Stimulated activated CD4-positive, alpha-beta T cell treated with anti-CD3 and anti-CD28 coated beads, Interleukin-1b, Interleukin-23, amount 100 ng/mL, for 4 hours (primary cell): ENCODE data around the gene CRYGS.
A peak's percentile ranks its signal among the peaks of the same experiment; 100 is the strongest.
"Not testable (repeated sequence)": the region's sequence is repeated elsewhere in the genome, so short reads cannot be mapped to it uniquely, and the experiment has no call there.

Experiments
- DNase-seq, 2 donors: peaks; one replicate each; pipeline ENCODE4 v3.0.0-alpha.2; 2020; ENCODE audit warnings: low read depth in 2 of 2

Gene CRYGS

DNA sequence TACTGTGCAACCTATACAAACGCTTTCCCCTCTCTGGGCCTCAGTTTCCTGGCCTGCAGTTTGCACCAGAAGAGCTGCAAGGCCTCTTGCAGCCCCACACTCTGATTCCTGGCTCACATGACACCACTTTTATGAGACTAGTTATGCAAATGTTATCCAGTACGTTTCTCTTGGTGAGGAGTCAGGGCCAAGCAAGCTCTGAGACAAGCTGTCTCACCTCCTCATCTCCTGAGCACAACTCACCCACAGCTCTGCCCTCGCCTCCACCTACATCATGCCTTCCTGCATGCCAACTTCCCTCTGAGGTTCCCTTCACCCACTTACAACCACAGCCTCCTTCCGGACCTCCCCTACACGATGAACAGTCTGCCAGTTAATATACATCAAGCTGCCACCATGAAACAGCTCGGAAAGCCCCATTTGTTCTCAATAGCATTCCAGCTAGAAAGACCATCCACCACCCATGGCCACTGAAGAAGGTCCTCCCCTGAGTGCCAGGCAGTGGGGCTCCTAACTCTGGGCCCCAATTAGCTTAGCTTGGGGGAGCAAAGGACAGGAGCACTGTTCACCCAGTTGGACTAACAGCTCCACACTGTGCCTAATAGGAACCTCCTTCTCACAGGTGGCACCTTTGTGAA is 25.0 kb downstream of the CRYGS start:
- DNase-seq, result peak; percentile 34 to 62

GRCh38 chr3:186517218-186517617 is 27.0 kb downstream of the CRYGS start:
- no peak for DNase-seq

DNA sequence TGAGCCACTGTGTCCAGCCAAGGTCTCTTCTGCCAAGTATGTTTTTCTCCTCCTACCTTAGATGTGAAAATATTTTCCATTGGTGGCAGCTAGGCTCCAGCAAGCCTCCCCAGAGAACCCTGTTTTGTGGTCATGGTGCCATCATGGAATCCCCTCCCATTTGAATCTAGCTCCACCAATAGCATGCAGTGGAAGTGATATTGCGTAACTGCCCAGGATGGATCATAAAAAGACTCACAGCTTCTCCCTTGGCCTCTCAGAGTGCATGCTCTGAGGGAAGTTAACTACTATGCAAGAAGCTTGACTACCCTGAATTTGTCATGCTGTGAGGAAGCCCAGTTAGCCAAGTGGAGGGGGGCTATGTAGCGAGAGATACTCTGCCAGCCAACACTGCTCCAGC is 27.5 kb downstream of the CRYGS start:
- DNase-seq, result no peak

DNA sequence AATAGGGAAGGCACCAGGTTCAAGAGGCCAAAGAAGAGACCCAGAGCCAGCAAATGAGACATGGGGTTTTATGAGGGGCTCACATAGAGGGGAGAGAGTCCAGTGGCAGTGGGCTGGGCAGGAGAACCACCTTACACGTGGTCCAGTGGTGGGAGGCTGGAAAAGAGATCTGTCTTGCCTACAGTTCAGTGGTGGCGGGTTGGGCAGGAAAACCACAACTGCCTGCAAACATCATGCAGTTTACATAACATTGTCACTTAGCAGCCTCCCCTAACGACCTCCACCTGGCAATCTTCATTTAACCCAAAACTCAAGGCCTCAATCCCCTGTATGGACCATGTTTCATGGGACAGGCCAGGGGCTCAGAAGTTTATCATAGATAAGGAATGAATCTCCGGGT is 29.1 kb downstream of the CRYGS start:
- no peak for DNase-seq

GRCh38 chr3:186514296-186515002 is 29.7 kb downstream of the CRYGS start:
- DNase-seq, result no peak

DNA sequence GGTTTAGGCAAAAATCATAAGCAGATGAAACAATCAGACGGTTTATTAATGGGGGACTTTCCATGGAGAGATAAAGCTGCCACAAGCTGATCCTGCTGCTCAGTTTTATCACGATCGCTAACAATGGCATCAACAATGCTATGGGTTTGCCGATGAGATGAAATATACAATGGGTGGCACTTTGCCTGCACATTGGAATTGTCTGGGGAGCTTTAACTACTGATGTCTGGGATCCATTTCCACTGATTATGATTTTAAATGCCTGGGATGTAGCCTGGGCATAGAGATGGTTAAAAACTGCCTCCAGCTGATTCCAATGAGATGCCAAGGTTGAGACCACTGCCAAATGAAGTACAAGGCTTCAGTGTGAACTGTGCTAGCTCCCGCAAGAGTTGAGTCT is 30.8 kb downstream of the CRYGS start:
- no peak for DNase-seq

GRCh38 chr3:186512570-186513302 is 31.4 kb downstream of the CRYGS start:
- DNase-seq, result no peak

DNA sequence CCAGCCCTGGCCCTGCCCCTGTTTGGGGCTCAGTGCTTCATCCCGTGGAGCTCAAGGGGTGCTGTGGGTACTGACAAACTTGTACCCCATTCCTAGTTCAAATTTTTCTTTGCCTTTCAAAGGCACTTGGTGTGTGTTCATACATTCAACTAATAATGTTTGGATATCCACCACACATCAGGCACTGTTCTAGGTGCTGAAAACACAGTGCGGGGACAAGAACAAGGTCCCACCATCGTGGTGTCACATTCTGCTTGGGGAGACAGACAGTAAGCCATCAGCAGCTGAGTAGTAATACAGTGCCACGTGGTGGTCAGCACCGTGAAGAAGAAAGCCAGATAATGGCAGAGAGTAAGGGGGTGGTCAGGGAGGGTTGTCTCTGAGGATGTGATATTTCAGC is 32.5 kb downstream of the CRYGS start:
- no peak for DNase-seq

GRCh38 chr3:186511245-186511644 is 32.9 kb downstream of the CRYGS start:
- DNase-seq, result no peak

- no peak for DNase-seq
Observed at GRCh38 chr3:186510374-186511079, 33.7 kb downstream of the CRYGS start.

DNA sequence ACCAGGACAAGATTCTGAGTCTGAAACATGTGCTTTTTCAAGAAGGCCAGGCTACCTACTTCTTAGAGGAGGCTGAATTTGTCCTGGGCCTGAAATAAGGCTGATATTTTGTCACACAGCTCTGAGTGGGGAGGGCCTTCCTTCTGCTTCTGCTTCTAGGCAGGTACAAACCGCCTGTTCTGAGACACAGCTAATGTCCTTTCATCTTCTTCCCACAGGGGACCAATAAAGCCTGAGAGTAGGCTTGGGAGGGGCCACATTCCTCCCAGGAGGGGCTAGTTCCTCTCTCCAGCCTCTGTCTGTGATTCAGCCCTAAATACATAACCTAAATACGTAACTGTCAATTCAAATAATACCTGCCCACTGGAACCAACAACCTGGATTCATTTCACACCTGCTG is 34.8 kb downstream of the CRYGS start:
- no peak for DNase-seq

GRCh38 chr3:186506857-186507256 is 37.3 kb downstream of the CRYGS start:
- no peak for DNase-seq

DNA sequence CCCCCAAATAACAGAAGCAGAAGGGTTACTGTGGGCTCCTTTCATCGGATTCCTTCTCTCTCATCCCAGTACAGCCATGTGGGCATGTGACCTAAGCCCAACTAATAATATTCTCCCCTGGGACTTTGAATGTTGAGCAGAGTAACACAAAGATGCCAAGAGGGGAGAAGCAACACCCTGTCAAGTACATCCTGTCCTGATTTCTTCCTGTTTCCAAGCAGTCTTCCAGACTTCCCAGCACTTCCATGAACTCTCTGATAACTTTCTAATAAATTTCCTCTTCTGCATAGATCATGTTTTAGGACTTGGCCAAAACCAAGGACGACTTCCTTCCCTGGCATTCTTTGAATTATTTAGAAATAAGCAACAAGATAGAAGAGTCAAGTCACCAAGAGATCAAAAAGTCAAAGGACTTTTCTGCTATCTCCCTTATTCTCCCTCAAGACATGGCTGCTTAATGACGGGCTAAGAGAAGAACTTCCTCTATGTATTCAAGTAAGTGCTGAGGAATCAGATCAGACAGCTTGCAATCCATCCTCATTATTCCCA is 37.9 kb downstream of the CRYGS start:
- no peak for DNase-seq

DNA sequence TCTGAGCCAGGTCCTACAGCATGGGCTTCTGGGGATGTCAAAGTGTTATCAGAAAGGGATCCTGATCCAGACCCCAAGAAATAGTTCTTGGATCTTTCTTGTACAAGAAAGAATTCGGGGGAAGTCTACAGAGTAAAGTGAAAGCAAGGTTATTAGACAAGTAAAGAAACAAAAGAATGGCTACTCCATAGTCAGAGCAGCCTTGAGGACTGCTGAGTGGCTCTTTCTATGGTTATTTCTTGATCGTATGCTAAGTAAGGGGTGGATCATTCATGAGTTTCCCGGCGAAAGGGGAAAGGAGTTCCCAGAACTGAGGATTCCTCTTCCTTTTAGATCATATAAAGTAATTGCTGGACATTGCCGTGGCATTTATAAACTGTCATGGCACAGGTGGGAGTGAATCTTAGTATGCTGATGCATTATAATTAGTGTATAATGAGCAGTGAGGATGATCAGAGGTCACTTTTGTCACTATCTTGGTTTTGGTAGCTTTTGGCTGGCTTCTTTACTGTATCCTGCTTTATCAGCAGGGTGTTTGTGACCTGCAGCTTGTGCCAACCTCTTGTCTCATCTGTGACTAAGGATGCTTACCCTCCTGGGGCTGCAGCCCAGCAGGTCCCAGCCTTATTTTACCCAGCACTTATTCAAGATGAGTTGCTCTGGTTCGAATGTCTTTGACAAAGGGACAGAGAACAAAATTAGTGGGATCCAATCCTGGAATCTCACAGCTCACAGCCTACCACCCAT is 41.0 kb downstream of the CRYGS start:
- DNase-seq, result no peak

DNA sequence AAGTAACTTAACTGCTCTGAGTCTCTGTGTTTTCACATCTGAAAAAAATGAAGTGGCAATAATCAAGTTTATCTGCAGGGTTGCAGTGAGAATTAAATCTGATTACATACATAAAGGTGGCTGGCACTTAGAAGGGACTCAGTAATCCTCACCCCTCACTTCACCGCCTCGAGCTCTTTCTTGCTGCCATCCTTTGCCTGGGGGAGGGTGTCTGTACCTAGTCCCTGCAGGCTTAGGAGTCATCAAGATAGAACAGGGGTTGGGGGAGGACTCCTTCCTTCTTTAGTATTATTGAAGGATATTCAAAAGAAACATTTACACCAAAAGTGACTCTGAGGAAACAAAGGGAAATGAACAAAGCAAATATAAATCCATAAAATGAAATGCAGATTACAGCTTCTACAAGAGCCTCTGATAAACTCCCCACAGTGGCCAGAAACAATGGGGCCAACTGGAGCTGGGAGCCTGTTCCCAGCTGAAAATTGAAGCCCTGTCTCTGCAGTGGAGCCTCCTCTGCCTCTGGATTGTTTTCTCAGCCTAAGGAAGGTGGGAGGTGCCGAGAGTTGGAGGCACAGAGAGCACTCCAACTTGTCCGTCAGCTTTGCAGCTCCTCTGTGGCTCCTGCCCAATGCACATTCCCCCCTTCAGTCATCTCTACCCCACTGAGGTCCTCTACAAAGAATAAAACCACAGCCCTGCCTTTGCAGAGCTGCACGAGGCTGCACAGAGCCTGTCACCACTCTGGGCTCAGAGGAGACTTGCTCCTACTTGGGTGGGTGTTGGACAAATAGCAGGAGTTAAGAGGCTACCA is 41.8 kb downstream of the CRYGS start:
- DNase-seq, result no peak

DNA sequence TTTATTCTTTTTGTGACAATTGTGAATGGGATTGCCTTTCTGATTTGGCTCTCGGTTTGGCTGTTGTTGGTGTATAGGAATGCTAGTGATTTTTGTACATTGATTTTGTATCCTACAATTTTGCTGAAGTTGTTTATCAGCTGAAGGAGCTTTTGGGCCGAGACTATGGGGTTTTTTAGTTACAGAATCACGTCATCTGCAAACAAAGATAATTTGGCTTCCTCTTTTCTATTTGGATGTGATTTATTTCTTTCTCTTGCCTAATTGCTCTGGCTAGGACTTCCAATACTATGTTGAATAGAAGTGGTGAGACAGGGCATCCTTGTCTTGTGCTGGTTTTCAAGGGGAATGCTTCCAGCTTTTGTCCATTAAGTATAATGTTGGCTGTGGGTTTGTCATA is 44.2 kb downstream of the CRYGS start:
- not testable (repeated sequence) for DNase-seq

GRCh38 chr3:186498022-186498421 is 46.2 kb downstream of the CRYGS start:
- DNase-seq, result not testable (repeated sequence)

DNA sequence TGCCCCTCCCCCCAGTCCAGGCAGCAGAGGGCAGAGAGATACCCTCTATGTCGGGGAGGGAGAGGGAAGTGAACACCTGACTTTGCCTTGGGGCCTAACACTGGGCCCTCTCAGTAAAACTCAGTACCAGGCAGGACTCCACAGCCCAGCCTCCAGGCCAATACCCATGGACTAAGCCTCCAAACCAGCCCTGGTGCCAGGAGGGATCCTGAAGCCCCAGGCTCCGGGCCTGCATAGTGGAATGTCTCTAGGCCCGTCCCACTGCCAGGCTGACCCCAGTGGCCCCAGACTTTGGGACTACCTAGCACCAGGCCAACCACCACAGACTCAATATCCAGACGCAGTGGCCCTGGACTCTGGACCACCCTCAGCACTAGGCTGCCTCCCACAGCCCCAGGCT is 46.6 kb downstream of the CRYGS start:
- DNase-seq, result no peak

DNA sequence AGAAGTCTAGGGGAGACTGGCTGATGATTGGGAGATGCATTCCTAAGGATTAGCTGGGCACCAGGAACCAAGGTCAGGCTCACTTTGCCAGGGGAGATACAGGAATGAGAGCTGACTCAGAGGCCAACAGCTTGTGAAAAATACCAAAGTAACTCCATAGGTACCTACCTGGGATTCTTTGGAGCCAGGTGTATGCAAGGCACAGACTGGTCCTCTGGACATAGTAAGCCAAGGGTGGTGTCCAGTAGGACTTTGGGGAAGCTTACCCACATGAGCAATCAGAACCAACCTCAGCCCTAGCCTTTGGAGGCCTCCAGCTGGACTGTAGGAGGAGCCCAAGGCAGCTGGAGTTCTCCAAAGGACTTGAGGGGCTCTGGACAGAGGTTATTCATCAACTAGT is 47.5 kb downstream of the CRYGS start:
- DNase-seq, result no peak

DNA sequence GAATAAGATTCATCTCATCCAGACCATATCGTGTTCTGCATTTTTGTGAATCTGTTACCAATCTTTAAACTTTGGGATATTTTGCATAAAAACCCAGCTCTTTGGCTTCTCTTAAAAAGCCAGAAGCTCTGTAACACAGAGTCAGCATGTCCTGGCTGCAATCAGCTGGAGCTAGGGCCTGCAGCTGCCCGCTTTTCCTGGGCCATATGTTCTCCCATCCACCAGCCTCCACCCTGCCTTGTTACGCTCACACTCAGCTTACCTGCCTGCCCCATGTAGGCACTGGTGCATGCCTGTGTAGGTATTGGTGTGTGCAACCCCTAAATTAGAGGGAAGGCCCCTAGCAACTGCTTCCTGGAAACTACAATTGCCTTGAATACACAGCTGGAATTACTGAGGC is 48.2 kb downstream of the CRYGS start:
- DNase-seq, result no peak
